Effector memory CD4-positive, alpha-beta T cell (primary cell): ENCODE measurements around the gene PADI2.

Experiments
- DNase-seq, 3 donors: peaks; one replicate each; pipeline ENCODE4 v3.0.0-alpha.2; 2020
- H3K27ac ChIP-seq: 2 replicates; pipeline ENCODE4 v1.7.0; 2013; ENCODE audit warnings: mild to moderate bottlenecking, low read length, moderate library complexity; ENCODE audit not compliant: insufficient read depth, poor library complexity, severe bottlenecking
- H3K27me3 ChIP-seq: replicated peaks from 2 replicates; pipeline ENCODE4 v1.7.0; 2013; ENCODE audit warnings: mild to moderate bottlenecking, low read length; ENCODE audit not compliant: insufficient read depth, control insufficient read depth, poor library complexity, severe bottlenecking
- H3K36me3 ChIP-seq: 2 replicates; pipeline ENCODE4 v1.7.0; 2013; ENCODE audit warnings: mild to moderate bottlenecking, low read length, moderate library complexity; ENCODE audit not compliant: control insufficient read depth, insufficient read depth
- H3K4me1 ChIP-seq: 2 replicates; pipeline ENCODE4 v1.7.0; 2013; ENCODE audit warnings: low read length, mild to moderate bottlenecking; ENCODE audit not compliant: control insufficient read depth, insufficient read depth, poor library complexity, severe bottlenecking
- H3K4me3 ChIP-seq: 2 replicates; pipeline ENCODE4 v1.7.0; 2013; ENCODE audit warnings: low read length, low read depth, mild to moderate bottlenecking; ENCODE audit not compliant: insufficient read depth, poor library complexity, severe bottlenecking
- H3K9me3 ChIP-seq: 2 replicates; pipeline ENCODE4 v1.7.0; 2013; ENCODE audit warnings: mild to moderate bottlenecking, low read length, moderate library complexity; ENCODE audit not compliant: control insufficient read depth

Gene PADI2

GRCh38 chr1:17123196-17124045 is 4.2 kb upstream of the PADI2 start:
- no peak overlapping the region for H3K4me3 ChIP-seq
- H3K27ac ChIP-seq = no peak overlapping the region
- H3K9me3 ChIP-seq = no peaks in the 10 kb centered on the region
- H3K36me3 ChIP-seq = no peaks in the 10 kb centered on the region
- no peak for DNase-seq
- H3K4me1 ChIP-seq = peaks cover 13% of the 10 kb centered on the region
- H3K27me3 ChIP-seq = peaks cover 17% of the 10 kb centered on the region

DNA sequence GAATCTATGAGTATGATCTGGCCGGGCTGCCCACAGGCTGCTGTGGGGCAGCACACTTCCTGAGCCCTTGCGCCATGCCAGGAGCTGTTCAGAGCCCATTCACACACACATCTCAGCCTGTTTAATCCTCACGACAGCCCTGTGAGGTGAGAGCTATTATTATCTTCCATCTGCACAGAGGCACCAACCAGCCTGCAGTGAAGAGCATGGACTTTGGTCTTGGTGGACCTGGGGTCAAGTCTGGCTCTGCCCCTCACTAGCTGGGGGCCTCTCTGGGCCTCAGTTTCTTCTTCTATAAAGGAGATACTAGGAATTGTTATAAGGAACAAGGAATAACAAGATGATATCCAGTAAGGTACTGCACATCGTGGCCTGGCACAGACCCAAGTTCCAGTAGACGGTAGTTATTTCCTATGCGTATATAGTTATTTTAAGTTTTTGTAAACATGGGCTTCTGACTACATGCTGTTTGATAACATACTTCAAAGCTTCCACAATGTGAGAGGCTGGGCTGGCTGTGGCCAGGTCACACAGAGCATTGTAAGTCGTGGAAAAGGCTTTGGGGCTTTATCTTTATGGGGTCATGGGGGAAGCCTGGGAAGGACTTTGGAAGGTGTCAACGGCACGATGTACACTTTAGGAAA is 3.4 kb upstream of the PADI2 start:
- Histone ChIP-seq H3K4me3 (no peak overlapping the region), H3K27ac (no peak overlapping the region), H3K27me3 (peaks cover 17% of the 10 kb centered on the region), H3K9me3 (no peaks in the 10 kb centered on the region), H3K36me3 (no peaks in the 10 kb centered on the region), H3K4me1 (peaks cover 13% of the 10 kb centered on the region)
- no peak for DNase-seq

GRCh38 chr1:17121881-17122280 is 2.6 kb upstream of the PADI2 start:
- no peak overlapping the region for H3K27ac ChIP-seq
- H3K4me3 ChIP-seq = no peak overlapping the region
- H3K4me1 ChIP-seq = peaks cover 13% of the 10 kb centered on the region
- H3K9me3 ChIP-seq = no peaks in the 10 kb centered on the region
- peaks cover 17% of the 10 kb centered on the region for H3K27me3 ChIP-seq
- no peaks in the 10 kb centered on the region for H3K36me3 ChIP-seq
- DNase-seq = no peak

DNA sequence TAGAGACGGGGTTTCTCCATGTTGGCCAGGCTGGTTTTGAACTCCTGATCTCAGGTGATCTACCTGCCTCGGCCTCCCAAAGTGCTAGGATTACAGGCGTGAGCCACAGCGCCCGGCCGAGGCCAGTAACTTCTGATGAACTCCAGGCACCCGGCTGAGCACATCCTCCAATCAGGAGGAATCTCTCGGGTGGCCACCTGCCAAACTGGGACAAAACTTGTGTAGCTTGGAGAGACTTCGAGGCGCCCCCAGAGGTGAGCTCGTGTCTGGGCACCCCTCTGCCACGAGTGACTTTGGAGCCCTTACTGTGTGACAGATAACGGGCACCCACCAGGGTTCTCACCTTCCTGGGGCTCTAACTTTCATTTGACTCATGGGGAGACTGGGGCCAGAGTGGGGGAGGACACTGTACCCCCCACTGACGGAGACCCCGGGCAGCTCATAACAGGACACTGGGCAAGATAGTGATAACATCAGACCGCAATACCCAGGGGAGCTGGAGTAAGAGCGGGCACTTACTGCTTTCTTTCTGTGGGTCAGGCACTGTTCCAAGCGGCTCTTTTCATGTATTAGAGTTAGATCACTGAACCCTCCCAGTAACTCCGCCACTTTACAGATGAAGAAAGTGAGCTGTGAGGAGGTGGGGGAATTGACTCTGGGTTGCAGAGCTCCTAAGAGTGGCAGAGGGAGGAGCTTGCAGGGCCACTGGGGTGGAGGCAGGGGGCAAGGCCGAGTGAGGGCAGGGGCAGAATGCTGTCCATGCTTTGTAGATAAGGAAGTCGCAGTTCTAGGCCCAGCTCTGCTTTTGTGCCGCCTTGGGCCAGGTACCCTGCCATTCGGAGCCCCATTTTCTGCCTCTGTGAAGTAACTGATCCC is 1.9 kb upstream of the PADI2 start:
- H3K4me3 ChIP-seq = no peak overlapping the region
- no peaks in the 10 kb centered on the region for H3K9me3 ChIP-seq
- H3K27me3 ChIP-seq = peaks cover 19% of the 10 kb centered on the region
- H3K27ac ChIP-seq = no peak overlapping the region
- DNase-seq = no peak
- peaks cover 13% of the 10 kb centered on the region for H3K4me1 ChIP-seq
- no peaks in the 10 kb centered on the region for H3K36me3 ChIP-seq

GRCh38 chr1:17120481-17120877 is 1.2 kb upstream of the PADI2 start:
- Histone ChIP-seq H3K9me3 (no peaks in the 10 kb centered on the region), H3K36me3 (no peaks in the 10 kb centered on the region), H3K27me3 (peaks cover 24% of the 10 kb centered on the region), H3K4me3 (no peak overlapping the region), H3K4me1 (peaks cover 13% of the 10 kb centered on the region), H3K27ac (no peak overlapping the region)
- no peak for DNase-seq

- H3K4me3 ChIP-seq = no peak overlapping the region
- H3K9me3 ChIP-seq = no peaks in the 10 kb centered on the region
- no peak for DNase-seq
- peaks cover 24% of the 10 kb centered on the region for H3K27me3 ChIP-seq
- H3K27ac ChIP-seq = no peak overlapping the region
- no peaks in the 10 kb centered on the region for H3K36me3 ChIP-seq
- H3K4me1 ChIP-seq = peaks cover 13% of the 10 kb centered on the region
These were observed 676 bp upstream of the PADI2 start for GRCh38 chr1:17119773-17120480.

GRCh38 chr1:17118706-17119075 is 560 bp downstream of the PADI2 start:
- H3K9me3 ChIP-seq = no peaks in the 10 kb centered on the region
- no peaks in the 10 kb centered on the region for H3K36me3 ChIP-seq
- DNase-seq = no peak
- H3K27me3 ChIP-seq = peaks cover 24% of the 10 kb centered on the region
- no peak overlapping the region for H3K27ac ChIP-seq
- peaks cover 13% of the 10 kb centered on the region for H3K4me1 ChIP-seq
- H3K4me3 ChIP-seq = no peak overlapping the region

GRCh38 chr1:17118268-17118667 is 983 bp downstream of the PADI2 start:
- H3K27me3 ChIP-seq = peaks cover 24% of the 10 kb centered on the region
- DNase-seq = no peak
- no peak overlapping the region for H3K4me3 ChIP-seq
- peaks cover 13% of the 10 kb centered on the region for H3K4me1 ChIP-seq
- no peaks in the 10 kb centered on the region for H3K36me3 ChIP-seq
- H3K27ac ChIP-seq = no peak overlapping the region
- H3K9me3 ChIP-seq = no peaks in the 10 kb centered on the region

- Histone ChIP-seq H3K4me1 (peaks cover 13% of the 10 kb centered on the region), H3K36me3 (no peaks in the 10 kb centered on the region), H3K9me3 (no peaks in the 10 kb centered on the region), H3K27me3 (peaks cover 24% of the 10 kb centered on the region), H3K4me3 (no peak overlapping the region), H3K27ac (no peak overlapping the region)
- no peak for DNase-seq
These were observed 1.6 kb downstream of the PADI2 start for GRCh38 chr1:17117451-17118265.
